Hepatocyte (in vitro differentiated cells): ENCODE data around the gene AEN.

Experiments
- EZH2 ChIP-seq: fragments of 200-600 bp; sonication (generic); IDR thresholded peaks from 2 replicates; pipeline ENCODE4 v1.6.1; 2016; ENCODE audit warnings: antibody characterized with exemption, mild to moderate bottlenecking, borderline replicate concordance
- EZH2phosphoT487 ChIP-seq: fragments of 200-600 bp; sonication (generic); IDR thresholded peaks from one replicate; pipeline ENCODE4 v1.6.1; 2018; ENCODE audit warnings: antibody characterized with exemption, mild to moderate bottlenecking, low read depth, moderate library complexity; ENCODE audit not compliant: unreplicated experiment, severe bottlenecking
- TF ChIP-seq, protein P1 (sequence below): fragments of 200-600 bp; sonication (generic); IDR thresholded peaks from 2 replicates; pipeline ENCODE4 v1.5.1; 2016; ENCODE audit warnings: antibody characterized with exemption, mild to moderate bottlenecking; ENCODE audit not compliant: poor library complexity

DNA sequence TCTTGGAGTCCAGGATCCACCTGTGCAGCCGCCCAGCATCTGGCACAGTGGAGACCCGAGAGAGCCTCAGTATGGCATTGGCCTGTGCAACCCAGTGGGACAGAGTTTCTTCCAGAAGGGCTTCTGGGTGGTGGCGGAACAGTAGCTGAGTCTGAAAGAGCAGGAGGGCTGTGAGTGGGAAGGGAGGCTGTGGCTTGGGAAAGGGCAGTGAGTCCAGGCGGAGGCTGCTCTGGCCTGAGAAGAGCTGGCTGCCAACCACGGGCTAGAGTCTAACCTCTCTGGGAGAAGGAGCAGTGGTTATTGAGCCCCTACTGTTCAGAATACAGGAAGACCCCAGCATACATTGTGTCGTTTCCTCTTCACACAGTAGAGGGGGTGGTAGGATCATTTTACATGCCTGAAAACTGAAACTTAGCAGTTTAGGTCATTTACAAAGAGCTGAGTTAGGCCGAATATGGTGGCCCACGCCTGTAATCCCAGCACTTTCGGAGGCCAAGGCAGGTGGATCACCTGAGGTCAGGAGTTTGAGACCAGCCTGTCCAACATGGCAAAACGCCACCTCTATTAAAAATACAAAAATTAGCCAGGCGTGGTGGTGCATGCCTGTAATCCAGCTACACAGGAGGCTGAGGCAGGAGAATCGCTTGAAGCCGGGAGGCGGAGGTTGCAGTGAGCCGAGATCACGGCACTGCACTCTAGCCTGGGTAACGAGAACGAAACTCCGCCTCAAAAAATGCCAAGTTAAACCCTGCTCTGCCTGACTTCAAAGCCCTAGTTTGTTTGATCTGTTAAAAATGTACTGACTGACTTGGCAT, 3.2 kb downstream of the AEN start:
- TF ChIP-seq, protein P1, sequence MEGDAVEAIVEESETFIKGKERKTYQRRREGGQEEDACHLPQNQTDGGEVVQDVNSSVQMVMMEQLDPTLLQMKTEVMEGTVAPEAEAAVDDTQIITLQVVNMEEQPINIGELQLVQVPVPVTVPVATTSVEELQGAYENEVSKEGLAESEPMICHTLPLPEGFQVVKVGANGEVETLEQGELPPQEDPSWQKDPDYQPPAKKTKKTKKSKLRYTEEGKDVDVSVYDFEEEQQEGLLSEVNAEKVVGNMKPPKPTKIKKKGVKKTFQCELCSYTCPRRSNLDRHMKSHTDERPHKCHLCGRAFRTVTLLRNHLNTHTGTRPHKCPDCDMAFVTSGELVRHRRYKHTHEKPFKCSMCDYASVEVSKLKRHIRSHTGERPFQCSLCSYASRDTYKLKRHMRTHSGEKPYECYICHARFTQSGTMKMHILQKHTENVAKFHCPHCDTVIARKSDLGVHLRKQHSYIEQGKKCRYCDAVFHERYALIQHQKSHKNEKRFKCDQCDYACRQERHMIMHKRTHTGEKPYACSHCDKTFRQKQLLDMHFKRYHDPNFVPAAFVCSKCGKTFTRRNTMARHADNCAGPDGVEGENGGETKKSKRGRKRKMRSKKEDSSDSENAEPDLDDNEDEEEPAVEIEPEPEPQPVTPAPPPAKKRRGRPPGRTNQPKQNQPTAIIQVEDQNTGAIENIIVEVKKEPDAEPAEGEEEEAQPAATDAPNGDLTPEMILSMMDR, result peak; percentile 56
- no peak for TF ChIP-seq EZH2
- no peak for TF ChIP-seq EZH2phosphoT487
